T47D (cell line): ENCODE results near the gene C12orf56.

Source experiments
- DNase-seq, 2 experiments: peaks; one replicate each; pipeline versions ENCODE4 v3.0.0 to v3.0.0-alpha.2; 2011 to 2012; ENCODE audit warnings: low read depth in 1 of 2, low spot score in 1 of 2
- JUND ChIP-seq: IDR thresholded peaks from 2 replicates; pipeline ENCODE4 v1.6.1; 2012; ENCODE audit warnings: low read depth
- in situ Hi-C: cut with HindIII; loops from 2 replicates; pipeline ENCODE4 v1.10.0; 2016; ENCODE audit warnings: low sequenced_read_pairs, low pct_unique_long_range_greater_than_20kb

The C12orf56 gene

GRCh38 chr12:64390275-64390851 lies at the start of gene C12orf56:
Gene C12orf56, minus strand, starts transcription at chr12:64390758. Its CDS starts 193 bp downstream, at chr12:64390565.
- TF ChIP-seq JUND, result no peak
- in situ Hi-C loops, result no loop called here
- DNase-seq, result no peak

DNA sequence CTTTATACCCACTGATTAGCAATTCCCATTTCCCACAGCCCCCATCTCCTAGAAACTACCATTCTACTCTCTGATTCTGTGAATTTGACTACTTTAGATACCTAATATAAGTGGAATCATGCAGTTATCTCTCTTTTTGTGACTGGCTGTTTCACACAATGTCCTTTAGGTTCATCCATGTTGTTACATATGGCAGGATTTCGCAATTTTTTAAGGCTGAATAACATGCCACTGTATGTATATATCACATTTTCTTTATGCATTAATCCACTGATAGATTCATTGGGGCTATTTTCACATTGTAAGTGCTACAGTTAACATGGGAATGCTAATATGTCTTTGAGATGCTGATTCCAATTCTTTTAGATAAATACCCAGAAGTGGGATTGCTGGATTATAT lies 49.5 kb upstream of the C12orf56 start:
- TF ChIP-seq JUND, result no peak
- DNase-seq, result no peak
- in situ Hi-C loops, result no loop called here

GRCh38 chr12:64433915-64434314 lies 43.4 kb upstream of the C12orf56 start:
- no peak for TF ChIP-seq JUND
- no peak for DNase-seq
- in situ Hi-C loops, result no loop called here

GRCh38 chr12:64431791-64432190 lies 41.2 kb upstream of the C12orf56 start:
- TF ChIP-seq JUND, result no peak
- in situ Hi-C loops, result no loop called here
- no peak for DNase-seq

- no peak for TF ChIP-seq JUND
- in situ Hi-C loops, result no loop called here
Observed at GRCh38 chr12:64430886-64431285, 40.3 kb upstream of the C12orf56 start.

GRCh38 chr12:64428956-64429355 lies 38.4 kb upstream of the C12orf56 start:
- in situ Hi-C loops, result no loop called here
- no peak for TF ChIP-seq JUND
- no peak for DNase-seq

More at GRCh38 chr12:64430886-64431285, 40.3 kb upstream of the C12orf56 start:
- DNase-seq, result no peak

GRCh38 chr12:64427988-64428387 lies 37.4 kb upstream of the C12orf56 start:
- in situ Hi-C loops, result no loop called here
- no peak for DNase-seq
- TF ChIP-seq JUND, result no peak

GRCh38 chr12:64419696-64420095 lies 29.1 kb upstream of the C12orf56 start:
- no peak for DNase-seq
- TF ChIP-seq JUND, result no peak
- in situ Hi-C loops, result no loop called here

- in situ Hi-C loops, result no loop called here
- DNase-seq, result no peak
- no peak for TF ChIP-seq JUND
Observed at GRCh38 chr12:64418209-64418608, 27.7 kb upstream of the C12orf56 start.

GRCh38 chr12:64413884-64414283 lies 23.3 kb upstream of the C12orf56 start:
- DNase-seq, result no peak
- TF ChIP-seq JUND, result no peak
- in situ Hi-C loops, result no loop called here

GRCh38 chr12:64412459-64412858 lies 21.9 kb upstream of the C12orf56 start:
- in situ Hi-C loops, result no loop called here
- no peak for DNase-seq

GRCh38 chr12:64411427-64411826 lies 20.9 kb upstream of the C12orf56 start:
- in situ Hi-C loops, result no loop called here
- DNase-seq, result no peak
- TF ChIP-seq JUND, result no peak

More at GRCh38 chr12:64412459-64412858, 21.9 kb upstream of the C12orf56 start:
- no peak for TF ChIP-seq JUND

- no peak for DNase-seq
- in situ Hi-C loops, result no loop called here
- no peak for TF ChIP-seq JUND
Observed at GRCh38 chr12:64407342-64408223, 17.0 kb upstream of the C12orf56 start.
